ENCODE data around the gene MS4A5. TPM values are rescaled to one million over a fixed set of nuclear protein-coding genes. Genes with fewer than 3 reads are reported as not detected.
A peak's percentile ranks its signal among the peaks of the same experiment; 100 is the strongest.

The MS4A5 gene
- not detected in 2 replicates for polyA plus RNA-seq (2013)

GRCh38 chr11:60429272-60429671 is at the start of gene MS4A5:
MS4A5 (plus strand) TSS chr11:60429572; CDS start chr11:60429675, 103 bp downstream.
- no peak within 1 kb of the TSS for H3K14ac ChIP-seq (ENCODE audit: low read length)
- H3K27me3 ChIP-seq (ENCODE audit: insufficient read depth, low read length), result no peaks in the 10 kb centered on the region
- no peak within 1 kb of the TSS for H3K9ac ChIP-seq (ENCODE audit: low read length)
- H2BK120ac ChIP-seq (ENCODE audit: insufficient read depth, low read length, poor library complexity), result no peak within 1 kb of the TSS
- H3K4me3 ChIP-seq (ENCODE audit: low read depth, low read length), result no peak within 1 kb of the TSS
- no peak within 1 kb of the TSS for H4K12ac ChIP-seq (ENCODE audit: low read depth, low read length)
- no peaks in the 10 kb centered on the region for H3K36me3 ChIP-seq (ENCODE audit: control insufficient read depth in 1 of 2, insufficient read depth in 2 of 2, low read length in 2 of 2)
- no peak for DNase-seq
- no CpG with 5 or more reads among the region's 5 CpGs for WGBS (ENCODE audit: extremely low coverage, insufficient coverage, insufficient read length)
- no peak within 1 kb of the TSS for H3K4ac ChIP-seq (ENCODE audit: low read depth, low read length)
- no peak within 1 kb of the TSS for H3K27ac ChIP-seq (ENCODE audit: low read depth, low read length)
- H4K8ac ChIP-seq (ENCODE audit: low read depth, low read length), result no peak within 1 kb of the TSS
- H3K79me1 ChIP-seq (ENCODE audit: low read length), result no peaks in the 10 kb centered on the region
- no peak within 1 kb of the TSS for H2BK5ac ChIP-seq (ENCODE audit: low read depth, low read length, poor library complexity)
- H3K18ac ChIP-seq (ENCODE audit: low read length), result no peak within 1 kb of the TSS
- no peaks in the 10 kb centered on the region for H3K79me2 ChIP-seq (ENCODE audit: control insufficient read depth, insufficient read depth, low read length, poor library complexity)
- no peak within 1 kb of the TSS for H4K91ac ChIP-seq (ENCODE audit: low read depth, low read length)
- no peak within 1 kb of the TSS for H3K4me2 ChIP-seq (ENCODE audit: low read length)
- H2AK5ac ChIP-seq (ENCODE audit: low read length), result no peak within 1 kb of the TSS
- no peak within 1 kb of the TSS for H3K23ac ChIP-seq (ENCODE audit: low read length)
- H2BK12ac ChIP-seq (ENCODE audit: low read length), result no peak within 1 kb of the TSS
- H3K4me1 ChIP-seq (ENCODE audit: control insufficient read depth in 1 of 2, insufficient read depth in 2 of 2, low read length in 2 of 2), result no peaks in the 10 kb centered on the region
- no peak within 1 kb of the TSS for H2AFZ ChIP-seq (ENCODE audit: insufficient read depth, low read length, poor library complexity)
- H3K9me3 ChIP-seq (ENCODE audit: insufficient read depth, low read depth, low read length), result no peaks in the 10 kb centered on the region

GRCh38 chr11:60389279-60389910 is 40.0 kb upstream of the MS4A5 start:
- WGBS (ENCODE audit: extremely low coverage, insufficient coverage, insufficient read length), result no CpG with 5 or more reads among the region's 5 CpGs
- Histone ChIP-seq H4K8ac (ENCODE audit: low read depth, low read length) (no peak overlapping the region), H3K36me3 (ENCODE audit: control insufficient read depth in 1 of 2, insufficient read depth in 2 of 2, low read length in 2 of 2) (no peaks in the 10 kb centered on the region)

DNA sequence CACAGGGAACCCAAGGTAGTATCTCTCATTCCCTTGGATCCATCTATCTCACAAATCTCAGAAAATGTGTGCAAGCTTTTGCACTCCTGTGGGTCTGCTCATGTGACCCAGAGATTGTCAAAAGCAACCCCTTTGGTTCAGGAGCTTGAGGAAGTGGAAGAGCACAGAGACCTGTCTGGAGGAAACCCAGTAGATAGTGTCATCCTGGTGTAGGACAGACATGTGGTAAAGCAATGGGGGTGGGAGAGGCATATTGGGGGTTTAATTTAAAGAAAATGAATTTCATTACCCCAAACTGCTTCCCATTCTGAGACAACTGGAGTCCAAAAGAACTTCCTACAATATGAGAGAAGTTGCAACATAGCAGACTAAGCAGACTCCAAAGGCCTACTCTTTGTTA is 39.0 kb upstream of the MS4A5 start:
- Histone ChIP-seq H3K9ac (ENCODE audit: low read length) (no peak overlapping the region), H2BK5ac (ENCODE audit: low read depth, low read length, poor library complexity) (no peak overlapping the region), H3K4me1 (ENCODE audit: control insufficient read depth in 1 of 2, insufficient read depth in 2 of 2, low read length in 2 of 2) (no peaks in the 10 kb centered on the region), H3K79me1 (ENCODE audit: low read length) (no peaks in the 10 kb centered on the region), H3K4ac (ENCODE audit: low read depth, low read length) (no peak overlapping the region), H4K8ac (ENCODE audit: low read depth, low read length) (no peak overlapping the region), H3K23ac (ENCODE audit: low read length) (no peak overlapping the region), H2AFZ (ENCODE audit: insufficient read depth, low read length, poor library complexity) (no peak overlapping the region), H3K79me2 (ENCODE audit: control insufficient read depth, insufficient read depth, low read length, poor library complexity) (no peaks in the 10 kb centered on the region), H3K27ac (ENCODE audit: low read depth, low read length) (no peak overlapping the region), H3K9me3 (ENCODE audit: insufficient read depth, low read depth, low read length) (no peaks in the 10 kb centered on the region), H2BK120ac (ENCODE audit: insufficient read depth, low read length, poor library complexity) (no peak overlapping the region), H4K91ac (ENCODE audit: low read depth, low read length) (no peak overlapping the region), H3K4me2 (ENCODE audit: low read length) (no peak overlapping the region), H4K12ac (ENCODE audit: low read depth, low read length) (no peak overlapping the region), H3K14ac (ENCODE audit: low read length) (no peak overlapping the region), H2BK12ac (ENCODE audit: low read length) (no peak overlapping the region), H3K18ac (ENCODE audit: low read length) (no peak overlapping the region), H3K4me3 (ENCODE audit: low read depth, low read length) (no peak overlapping the region), H3K27me3 (ENCODE audit: insufficient read depth, low read length) (no peaks in the 10 kb centered on the region), H3K36me3 (ENCODE audit: control insufficient read depth in 1 of 2, insufficient read depth in 2 of 2, low read length in 2 of 2) (no peaks in the 10 kb centered on the region), H2AK5ac (ENCODE audit: low read length) (no peak overlapping the region)
- no peak for DNase-seq

More at GRCh38 chr11:60389279-60389910, 40.0 kb upstream of the MS4A5 start:
- Histone ChIP-seq H4K12ac (ENCODE audit: low read depth, low read length) (no peak overlapping the region), H3K14ac (ENCODE audit: low read length) (no peak overlapping the region), H3K9ac (ENCODE audit: low read length) (no peak overlapping the region), H2AK5ac (ENCODE audit: low read length) (no peak overlapping the region), H4K91ac (ENCODE audit: low read depth, low read length) (no peak overlapping the region), H2BK5ac (ENCODE audit: low read depth, low read length, poor library complexity) (no peak overlapping the region), H3K4ac (ENCODE audit: low read depth, low read length) (no peak overlapping the region), H3K9me3 (ENCODE audit: insufficient read depth, low read depth, low read length) (no peaks in the 10 kb centered on the region), H2BK12ac (ENCODE audit: low read length) (no peak overlapping the region), H3K79me2 (ENCODE audit: control insufficient read depth, insufficient read depth, low read length, poor library complexity) (no peaks in the 10 kb centered on the region), H3K79me1 (ENCODE audit: low read length) (no peaks in the 10 kb centered on the region), H3K4me1 (ENCODE audit: control insufficient read depth in 1 of 2, insufficient read depth in 2 of 2, low read length in 2 of 2) (no peaks in the 10 kb centered on the region), H3K27me3 (ENCODE audit: insufficient read depth, low read length) (no peaks in the 10 kb centered on the region), H3K18ac (ENCODE audit: low read length) (no peak overlapping the region), H3K23ac (ENCODE audit: low read length) (no peak overlapping the region), H3K4me3 (ENCODE audit: low read depth, low read length) (no peak overlapping the region), H2BK120ac (ENCODE audit: insufficient read depth, low read length, poor library complexity) (no peak overlapping the region), H3K27ac (ENCODE audit: low read depth, low read length) (no peak overlapping the region), H3K4me2 (ENCODE audit: low read length) (no peak overlapping the region), H2AFZ (ENCODE audit: insufficient read depth, low read length, poor library complexity) (no peak overlapping the region)
- DNase-seq, result peak in 1 of 2 donors; percentile 29

DNA sequence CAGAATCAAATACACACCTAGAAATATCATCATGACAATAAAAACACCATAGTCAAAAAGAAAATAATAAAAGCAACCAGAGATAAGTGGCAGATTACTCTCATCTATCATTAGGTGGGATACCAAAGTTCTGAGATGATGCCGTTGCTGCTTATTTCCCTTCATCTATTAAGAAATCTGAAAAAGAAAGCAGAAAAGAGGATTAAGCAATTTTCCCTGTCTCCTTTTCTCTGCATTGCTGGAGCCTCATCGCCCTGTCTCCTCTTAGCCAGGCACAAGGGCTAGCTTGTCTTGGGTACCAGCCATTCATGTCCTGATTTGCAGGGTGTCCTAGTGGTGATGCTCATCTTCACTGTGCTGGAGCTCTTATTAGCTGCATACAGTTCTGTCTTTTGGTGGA is 37.0 kb upstream of the MS4A5 start:
- H3K4ac ChIP-seq (ENCODE audit: low read depth, low read length), result no peak overlapping the region
- no peak overlapping the region for H3K23ac ChIP-seq (ENCODE audit: low read length)
- H3K4me2 ChIP-seq (ENCODE audit: low read length), result no peak overlapping the region
- no peaks in the 10 kb centered on the region for H3K79me1 ChIP-seq (ENCODE audit: low read length)
- no CpG with 5 or more reads among the region's 2 CpGs for WGBS (ENCODE audit: extremely low coverage, insufficient coverage, insufficient read length)
- H2AK5ac ChIP-seq (ENCODE audit: low read length), result no peak overlapping the region
- H2AFZ ChIP-seq (ENCODE audit: insufficient read depth, low read length, poor library complexity), result no peak overlapping the region
- H3K36me3 ChIP-seq (ENCODE audit: control insufficient read depth in 1 of 2, insufficient read depth in 2 of 2, low read length in 2 of 2), result no peaks in the 10 kb centered on the region
- H3K14ac ChIP-seq (ENCODE audit: low read length), result no peak overlapping the region
- no peak overlapping the region for H2BK5ac ChIP-seq (ENCODE audit: low read depth, low read length, poor library complexity)
- DNase-seq, result no peak
- no peak overlapping the region for H4K8ac ChIP-seq (ENCODE audit: low read depth, low read length)
- H4K12ac ChIP-seq (ENCODE audit: low read depth, low read length), result no peak overlapping the region
- no peaks in the 10 kb centered on the region for H3K9me3 ChIP-seq (ENCODE audit: insufficient read depth, low read depth, low read length)
- H2BK12ac ChIP-seq (ENCODE audit: low read length), result no peak overlapping the region
- no peaks in the 10 kb centered on the region for H3K79me2 ChIP-seq (ENCODE audit: control insufficient read depth, insufficient read depth, low read length, poor library complexity)
- no peak overlapping the region for H3K18ac ChIP-seq (ENCODE audit: low read length)
- no peak overlapping the region for H3K4me3 ChIP-seq (ENCODE audit: low read depth, low read length)
- H3K27ac ChIP-seq (ENCODE audit: low read depth, low read length), result no peak overlapping the region
- H4K91ac ChIP-seq (ENCODE audit: low read depth, low read length), result no peak overlapping the region
- H3K4me1 ChIP-seq (ENCODE audit: control insufficient read depth in 1 of 2, insufficient read depth in 2 of 2, low read length in 2 of 2), result no peaks in the 10 kb centered on the region
- no peak overlapping the region for H3K9ac ChIP-seq (ENCODE audit: low read length)
- no peak overlapping the region for H2BK120ac ChIP-seq (ENCODE audit: insufficient read depth, low read length, poor library complexity)
- H3K27me3 ChIP-seq (ENCODE audit: insufficient read depth, low read length), result no peaks in the 10 kb centered on the region

Measured in trophoblast cell (in vitro differentiated cells and primary cell).